Measurements from ENCODE around the gene EXOC3L4.

Gene EXOC3L4

GRCh38 chr14:103115845-103116572, 21.5 kb downstream of the EXOC3L4 start:
- no peak overlapping the region for H3K27ac ChIP-seq (ENCODE audit: extremely low read depth, low read depth, low read length)

More at GRCh38 chr14:103115845-103116572, 21.5 kb downstream of the EXOC3L4 start:
- Histone ChIP-seq H3K9me3 (ENCODE audit: control insufficient read depth, insufficient read depth, low read depth, low read length) (no peaks in the 10 kb centered on the region), H3K4me3 (ENCODE audit: low read depth, low read length) (no peak overlapping the region), H3K4me1 (ENCODE audit: control insufficient read depth, insufficient read depth, low read length) (no peaks in the 10 kb centered on the region), H3K36me3 (ENCODE audit: control insufficient read depth in 2 of 2, insufficient read depth in 1 of 2, low read length in 2 of 2) (no peaks in the 10 kb centered on the region)
- ChIA-PET POLR2A (no interaction called here), CTCF (interaction anchor here (0.5 to 3.3 kb wide), 3 partner anchors 9 to 180 kb away, joined by 3 to 17 read pairs (median 4); no protein-coding TSS in a partner anchor)
- no peak for TF ChIP-seq CTCF (tag by site-specific recombination; IDR thresholded peaks at IDR 0.05)
- no peak for TF ChIP-seq ZNF19 (tag by site-specific recombination; IDR thresholded peaks at IDR 0.05; ENCODE audit: low read depth)
- TF ChIP-seq GLIS1 (tag by site-specific recombination; IDR thresholded peaks at IDR 0.05): no peak
- no peak for TF ChIP-seq ZNF639 (tag by site-specific recombination; IDR thresholded peaks at IDR 0.05)
- TF ChIP-seq ZNF16 (tag by site-specific recombination; IDR thresholded peaks at IDR 0.05; ENCODE audit: low read depth): no peak
- no peak for TF ChIP-seq SCRT1 (tag by site-specific recombination; IDR thresholded peaks at IDR 0.05; ENCODE audit: borderline replicate concordance)
- no peak for TF ChIP-seq ZBTB26 (tag by site-specific recombination; optimal IDR thresholded peaks at IDR 0.05)
- no peak for TF ChIP-seq ZNF610 (tag by site-specific recombination; IDR thresholded peaks at IDR 0.05; ENCODE audit: borderline replicate concordance)
- TF ChIP-seq ZNF140 (tag by site-specific recombination; IDR thresholded peaks at IDR 0.05): no peak
- no peak for TF ChIP-seq ZSCAN30 (tag by site-specific recombination; IDR thresholded peaks at IDR 0.05)
- no peak for TF ChIP-seq PRDM2 (tag by site-specific recombination; IDR thresholded peaks at IDR 0.05; ENCODE audit: borderline replicate concordance)
- no peak for TF ChIP-seq HIC1 (tag by site-specific recombination; IDR thresholded peaks at IDR 0.05)
- TF ChIP-seq ZNF169 (tag by site-specific recombination; IDR thresholded peaks at IDR 0.05): no peak
- TF ChIP-seq ZNF324 (tag by site-specific recombination; IDR thresholded peaks at IDR 0.05): no peak
- TF ChIP-seq ZBTB17 (tag by site-specific recombination; IDR thresholded peaks at IDR 0.05): no peak
- no peak for TF ChIP-seq ZNF114 (tag by site-specific recombination; IDR thresholded peaks at IDR 0.05)
- no peak for TF ChIP-seq PRDM4 (tag by site-specific recombination; IDR thresholded peaks at IDR 0.05)
- no peak for TF ChIP-seq ZNF404 (tag by site-specific recombination; IDR thresholded peaks at IDR 0.05)
